Measurements from ENCODE around the gene PLD2.
A peak's percentile ranks its signal among the peaks of the same experiment; 100 is the strongest.
"Not testable (repeated sequence)": the region's sequence is repeated elsewhere in the genome, so short reads cannot be mapped to it uniquely, and the experiment has no call there.

The PLD2 gene

DNA sequence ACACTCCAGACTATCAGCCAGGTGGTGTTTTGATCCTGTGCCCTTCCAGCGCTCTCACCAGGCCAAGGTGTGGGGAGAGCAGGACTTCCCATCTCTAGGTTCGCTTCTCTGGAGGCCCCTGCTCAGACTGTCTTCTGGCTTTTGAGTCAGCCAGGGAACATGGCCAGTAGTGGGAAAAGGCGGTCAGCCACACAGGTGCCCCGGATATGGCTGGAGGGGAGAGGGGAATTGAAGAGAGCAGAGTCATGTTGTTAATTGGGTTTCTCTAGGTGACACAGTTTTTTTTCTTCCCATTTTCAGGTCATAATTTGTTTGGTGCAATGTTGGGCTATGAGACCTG is 27.7 kb downstream of the PLD2 start:
- no peak for DNase-seq

DNA sequence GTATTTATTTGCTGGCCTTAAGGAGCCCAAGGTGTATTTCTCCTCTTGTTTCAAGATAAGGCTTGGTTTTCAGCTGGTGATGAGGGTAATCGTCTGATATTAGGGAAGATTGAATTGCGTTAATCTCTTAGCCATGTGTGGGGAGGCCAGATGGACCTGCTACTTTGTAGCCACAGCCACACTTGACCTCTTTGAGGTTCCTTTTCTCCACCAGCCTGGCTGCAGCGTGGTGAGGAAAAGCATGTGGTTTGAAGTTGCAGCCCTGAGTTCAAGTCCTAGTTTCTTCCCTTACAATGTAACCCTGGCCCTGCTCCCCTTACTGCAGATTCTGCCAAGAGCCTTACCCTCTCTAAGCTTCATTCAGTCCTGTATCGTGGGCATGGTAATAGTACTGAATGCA is 29.3 kb downstream of the PLD2 start:
- no peak for DNase-seq

DNA sequence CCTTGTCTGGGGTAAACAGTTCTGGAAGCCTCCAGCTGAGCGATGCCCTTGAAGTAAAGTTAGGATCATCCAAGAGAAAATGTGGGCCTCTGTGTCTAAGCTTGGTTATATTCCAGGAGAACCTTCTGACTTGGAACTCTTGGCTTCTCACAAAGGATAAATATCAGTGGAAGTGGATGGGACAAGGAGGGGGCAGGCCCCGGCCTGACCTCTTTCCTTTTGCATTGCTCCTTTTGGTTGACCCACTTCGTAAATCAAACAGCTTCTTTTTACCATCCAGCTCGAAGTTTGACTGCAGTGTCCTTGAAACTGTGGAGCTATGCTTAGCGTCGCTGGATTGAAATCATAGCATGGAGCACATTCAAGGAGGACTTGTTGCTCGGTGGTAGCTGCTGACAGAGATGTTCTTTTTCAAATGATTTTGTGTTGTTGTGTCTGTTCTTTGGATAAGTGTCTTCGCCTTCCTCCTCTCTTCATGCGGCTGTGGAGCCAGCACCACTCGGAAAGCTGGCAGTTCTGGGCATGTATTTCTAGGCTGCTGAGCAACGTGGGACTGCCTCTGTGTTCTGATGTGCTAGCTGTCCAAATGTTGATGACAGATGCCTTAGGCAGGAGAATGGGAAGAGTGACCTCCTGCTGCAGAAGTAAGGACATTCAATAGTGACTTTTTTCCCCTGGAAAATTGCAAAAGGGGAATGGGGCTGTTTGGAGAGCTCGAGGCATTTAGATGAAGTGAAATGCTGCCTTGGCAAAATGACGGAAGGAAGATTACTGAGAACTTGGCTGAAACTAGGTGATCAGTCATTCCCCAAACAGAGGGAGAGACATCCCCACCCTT is 30.7 kb downstream of the PLD2 start:
- DNase-seq, result no peak

DNA sequence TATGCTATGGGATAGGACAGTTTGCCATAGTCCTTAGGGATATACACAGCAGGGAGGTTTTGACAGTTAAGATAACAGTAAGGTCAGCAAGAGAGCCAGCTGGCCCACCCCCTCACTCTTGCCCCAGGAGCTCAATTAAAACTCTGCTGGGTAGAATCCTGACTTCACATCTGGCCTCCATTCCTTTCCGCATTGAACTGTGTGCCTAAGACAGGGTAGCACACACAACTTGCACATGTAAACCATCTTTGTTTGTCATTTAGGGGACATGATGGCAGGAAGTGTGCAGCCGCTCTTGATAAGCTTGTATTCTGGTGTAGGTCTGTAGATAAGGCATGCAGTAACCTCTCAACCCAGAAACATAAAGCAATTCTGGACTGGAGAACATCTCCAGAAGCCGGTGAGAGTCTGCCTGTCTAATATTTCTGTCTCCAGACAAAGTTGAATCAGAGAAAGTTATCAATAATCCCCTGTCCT is 31.4 kb downstream of the PLD2 start:
- DNase-seq, result no peak

DNA sequence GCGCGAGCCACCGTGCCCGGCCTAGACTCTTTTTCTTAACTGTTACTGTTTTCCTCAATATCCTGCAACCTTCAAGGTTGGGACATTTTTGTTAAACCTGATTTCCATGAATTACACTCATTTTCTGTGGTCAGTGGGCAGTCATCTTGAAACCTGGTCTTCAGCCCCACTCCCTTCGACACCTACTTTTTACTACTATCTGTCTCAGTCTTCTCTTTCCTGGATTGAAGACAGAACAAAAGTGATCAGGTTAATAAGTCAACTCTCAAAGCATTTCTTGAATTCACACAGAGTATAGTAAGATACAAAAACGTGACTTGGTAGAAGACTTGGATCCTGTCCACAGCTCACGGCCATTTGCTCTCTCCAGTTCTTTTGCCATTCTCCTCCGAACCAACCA is 32.3 kb downstream of the PLD2 start:
- DNase-seq, result no peak

DNA sequence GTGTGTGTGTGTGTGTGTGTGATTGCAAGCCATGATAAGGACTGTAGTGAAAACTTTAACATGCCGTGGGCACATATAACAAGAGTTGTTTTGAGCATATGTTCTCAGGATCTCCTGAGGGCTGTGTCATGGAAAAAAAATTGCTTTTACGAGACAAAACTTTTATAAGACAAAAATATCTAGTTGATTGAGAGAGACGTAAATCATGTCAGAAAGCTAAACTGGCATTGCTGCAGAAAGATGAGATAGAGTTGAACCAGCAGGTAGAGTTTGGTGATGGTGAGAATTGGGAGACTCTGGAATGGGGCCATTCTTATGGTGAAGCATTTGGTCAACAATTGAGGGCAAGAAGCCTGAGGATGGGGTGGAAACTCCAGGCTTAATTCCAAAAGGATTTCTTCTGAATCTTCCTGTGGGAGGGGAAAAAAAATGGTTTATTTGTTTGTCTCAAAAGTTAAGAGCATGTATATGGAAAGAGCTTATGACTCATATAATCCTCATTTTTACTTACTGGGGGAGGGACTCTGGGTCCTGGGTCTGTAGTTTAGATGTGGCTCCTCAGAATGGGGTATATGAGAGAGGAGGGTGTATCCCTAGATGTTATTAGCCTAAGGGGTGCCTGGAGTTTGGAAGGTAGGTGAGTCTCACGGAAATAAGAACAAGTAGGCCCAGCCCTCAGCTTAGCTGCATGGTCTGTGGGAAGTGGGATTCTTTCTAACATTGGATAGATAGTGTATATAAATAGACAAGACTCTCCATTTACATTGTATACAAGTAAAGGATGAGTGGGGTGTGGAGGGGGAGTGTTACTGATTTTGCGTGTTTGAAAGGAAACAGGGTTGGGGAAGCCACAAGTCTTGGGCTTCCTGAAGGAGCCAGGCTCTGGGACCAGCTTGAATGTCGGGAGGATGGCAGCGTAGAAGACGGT is 33.3 kb downstream of the PLD2 start:
- DNase-seq, result peak in 1 of 3 donors; percentile 10

DNA sequence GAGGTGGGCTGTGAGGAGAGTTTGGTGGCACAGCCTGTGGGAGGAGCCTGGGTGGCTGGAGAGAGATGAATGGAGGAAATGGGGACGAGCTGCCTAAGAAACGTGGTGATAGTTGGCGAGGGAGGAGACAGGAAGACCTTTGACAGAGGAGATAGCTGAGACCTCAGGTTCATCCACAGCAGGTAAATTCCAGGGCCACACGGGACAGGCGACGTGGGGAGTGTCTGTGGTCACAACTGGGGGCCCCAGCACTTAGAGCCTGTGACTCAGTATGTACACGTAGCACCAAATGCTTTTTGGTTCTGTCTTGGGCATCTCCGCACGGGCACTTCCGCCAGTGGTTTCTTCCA is 33.9 kb downstream of the PLD2 start:
- DNase-seq, result no peak

DNA sequence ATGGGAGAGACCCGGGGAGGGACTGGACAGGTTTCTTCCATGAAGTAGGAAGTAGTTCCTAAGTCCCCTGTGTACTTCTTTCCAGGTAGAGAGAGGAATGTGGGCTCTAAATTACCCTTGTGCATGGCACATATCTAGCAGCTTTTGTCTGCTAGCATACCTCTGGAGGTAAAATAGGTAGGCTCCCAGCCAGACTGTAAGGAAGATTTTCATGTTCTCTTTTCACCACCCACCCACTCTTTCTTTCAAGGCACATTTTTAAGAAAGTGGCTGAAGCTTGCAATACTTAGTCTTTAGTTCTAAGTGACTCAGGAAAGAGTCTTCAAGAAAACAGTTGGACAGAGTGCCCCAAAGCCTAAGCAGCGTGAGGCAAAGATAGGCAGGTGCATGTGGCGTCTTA is 35.4 kb downstream of the PLD2 start:
- DNase-seq, result peak in 1 of 3 donors; percentile 15

DNA sequence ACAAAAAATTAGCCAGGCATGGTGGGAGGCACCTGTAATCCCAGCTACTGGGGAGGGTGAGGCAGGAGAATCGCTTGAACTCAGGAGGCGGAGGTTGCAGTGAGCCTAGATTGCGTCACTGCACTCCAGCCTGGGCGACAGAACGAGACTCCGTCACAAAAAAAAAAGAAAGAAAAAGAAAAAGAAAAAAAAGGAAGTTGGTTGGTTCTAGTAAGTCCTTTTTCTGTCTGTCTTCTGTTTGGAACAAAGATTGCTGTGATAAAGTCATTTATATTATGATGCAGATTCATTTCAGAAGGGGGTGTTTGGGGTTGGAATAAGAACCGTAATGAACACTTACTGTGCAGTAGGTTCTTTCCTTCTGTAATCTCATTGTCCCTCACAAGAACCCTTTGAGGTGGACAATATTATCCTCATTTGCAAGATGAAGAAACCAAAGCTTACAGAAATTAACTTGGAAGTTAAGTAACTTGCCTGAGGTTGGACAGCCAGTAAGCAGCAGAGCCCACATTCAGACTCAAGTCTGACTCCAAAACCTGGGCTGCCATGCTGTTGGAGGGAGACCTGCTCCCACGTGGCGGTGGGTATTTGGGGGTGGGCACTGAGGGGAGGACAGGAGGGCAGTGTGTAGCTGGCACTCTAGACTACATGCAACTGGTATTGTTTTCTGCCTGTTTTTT is 36.5 kb downstream of the PLD2 start:
- peak in 2 of 3 donors; percentile 40 to 53 for DNase-seq

DNA sequence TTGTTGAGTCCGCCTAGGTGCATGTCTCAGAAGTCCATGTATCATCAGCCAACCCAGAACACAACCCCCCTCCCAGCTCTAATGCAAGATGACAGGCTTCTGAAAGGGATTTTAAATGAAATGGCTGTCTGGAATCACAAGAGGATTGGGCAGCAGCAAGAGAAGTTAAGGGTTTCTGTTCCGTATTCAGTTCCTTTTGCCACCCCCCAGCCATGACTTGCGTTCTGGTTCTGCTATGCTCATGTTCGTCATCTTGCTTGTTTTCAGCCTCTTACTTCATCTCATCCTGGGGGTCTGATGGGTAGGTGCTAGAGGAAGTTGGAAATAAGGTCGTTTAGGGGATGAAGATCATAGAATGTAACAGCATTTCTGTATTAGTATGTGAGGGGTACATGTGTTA is 38.2 kb downstream of the PLD2 start:
- peak; percentile 85 to 92 (median 88) for DNase-seq

DNA sequence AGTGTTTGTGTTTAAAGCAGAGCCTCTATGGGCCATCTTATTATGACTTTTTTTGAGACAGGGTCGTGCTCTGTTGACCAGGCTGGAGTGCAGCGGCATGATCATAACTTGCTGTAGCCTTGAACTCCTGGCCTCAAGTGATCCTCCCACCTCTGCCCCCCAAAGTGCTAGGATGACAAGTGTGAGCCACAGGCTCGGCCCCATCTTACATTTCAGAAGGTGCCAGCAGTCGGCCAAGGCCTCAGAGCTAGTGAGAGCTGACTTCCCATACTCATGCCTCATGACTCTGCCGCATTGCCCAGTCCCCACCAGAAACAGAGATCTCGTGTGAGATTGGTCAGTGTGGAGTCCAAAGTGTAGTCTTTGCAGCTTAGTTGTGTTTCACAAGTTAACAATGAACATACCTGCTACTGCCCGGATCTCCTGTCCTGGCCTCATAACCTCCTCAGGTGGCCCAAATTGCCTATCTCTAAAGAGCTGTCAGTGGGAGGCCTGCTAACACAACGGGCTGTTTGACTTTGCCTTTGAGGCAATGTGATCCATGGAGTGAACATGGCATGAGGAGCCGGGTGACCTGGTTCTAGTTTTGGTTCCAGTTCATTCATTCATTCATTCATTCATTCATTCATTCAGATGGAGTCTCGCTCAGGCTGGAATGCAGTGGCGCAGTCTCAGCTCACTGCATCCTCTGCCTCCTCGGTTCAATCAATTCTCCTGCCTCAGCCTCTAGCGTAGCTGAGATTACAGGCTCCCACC is 39.9 kb downstream of the PLD2 start:
- no peak for DNase-seq

DNA sequence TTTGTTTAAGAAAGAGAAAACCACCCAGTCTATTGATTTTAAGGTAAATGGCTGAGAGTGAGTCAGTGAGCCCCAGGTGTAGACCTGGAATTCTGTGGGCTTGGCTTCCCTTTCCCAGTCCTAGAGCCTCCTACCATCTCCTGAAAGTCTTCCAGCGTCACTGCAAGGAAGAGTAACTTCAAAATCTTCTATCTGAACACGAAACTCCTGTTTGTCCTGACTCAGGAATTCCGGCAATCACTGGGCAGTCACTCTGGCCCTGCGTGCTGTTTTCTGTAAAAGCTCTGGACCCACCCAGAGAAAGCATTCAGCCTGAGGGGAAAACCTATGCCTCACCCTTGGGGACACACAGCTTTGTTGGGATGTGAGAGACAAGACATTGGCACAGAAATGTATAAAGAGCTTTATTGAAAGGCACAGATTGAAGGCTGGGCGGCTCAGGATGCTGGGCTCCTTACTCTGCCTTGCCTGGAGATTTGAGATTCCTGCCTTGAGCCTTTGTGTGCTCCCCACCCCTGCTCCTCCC is 42.1 kb downstream of the PLD2 start:
- DNase-seq, result no peak

DNA sequence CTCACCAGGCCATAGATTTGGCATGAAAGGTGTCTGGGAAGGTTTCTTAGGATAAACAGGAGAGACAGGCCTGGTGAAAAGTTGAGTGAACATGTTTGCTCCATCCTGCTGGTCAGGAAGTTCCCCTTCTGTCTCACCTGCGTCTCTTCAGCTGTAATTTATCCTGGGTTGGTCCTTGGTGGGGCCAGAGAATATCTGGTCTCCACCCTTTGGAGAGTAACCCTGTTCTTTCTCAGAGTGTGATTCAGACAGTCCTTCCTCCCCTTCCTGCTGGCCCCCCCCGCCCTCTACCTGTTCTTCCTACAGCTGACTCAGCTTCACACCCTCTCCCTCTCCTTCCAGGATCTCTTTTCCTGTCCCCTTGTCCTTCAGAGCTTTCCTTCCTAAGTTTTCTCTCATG is 43.3 kb downstream of the PLD2 start:
- no peak for DNase-seq

DNA sequence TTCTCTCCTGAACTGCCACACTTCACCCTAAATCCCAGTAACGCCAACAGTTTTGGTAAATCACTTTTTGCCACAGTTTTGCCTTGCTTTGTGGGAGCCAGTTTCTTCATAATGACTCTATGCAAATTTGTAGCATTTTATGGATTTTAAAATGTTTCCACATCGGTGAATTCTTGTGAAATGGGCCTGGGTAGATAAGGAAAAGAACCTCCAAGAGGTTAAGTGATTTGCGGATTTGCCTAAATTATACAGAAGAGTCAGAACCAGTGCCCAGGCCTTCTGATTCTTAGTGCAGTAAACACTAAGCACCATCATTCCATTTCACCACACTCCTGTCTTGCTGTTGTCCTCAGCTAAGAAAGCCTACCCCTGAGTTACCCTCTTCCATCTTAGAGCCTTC is 44.1 kb downstream of the PLD2 start:
- DNase-seq, result no peak

DNA sequence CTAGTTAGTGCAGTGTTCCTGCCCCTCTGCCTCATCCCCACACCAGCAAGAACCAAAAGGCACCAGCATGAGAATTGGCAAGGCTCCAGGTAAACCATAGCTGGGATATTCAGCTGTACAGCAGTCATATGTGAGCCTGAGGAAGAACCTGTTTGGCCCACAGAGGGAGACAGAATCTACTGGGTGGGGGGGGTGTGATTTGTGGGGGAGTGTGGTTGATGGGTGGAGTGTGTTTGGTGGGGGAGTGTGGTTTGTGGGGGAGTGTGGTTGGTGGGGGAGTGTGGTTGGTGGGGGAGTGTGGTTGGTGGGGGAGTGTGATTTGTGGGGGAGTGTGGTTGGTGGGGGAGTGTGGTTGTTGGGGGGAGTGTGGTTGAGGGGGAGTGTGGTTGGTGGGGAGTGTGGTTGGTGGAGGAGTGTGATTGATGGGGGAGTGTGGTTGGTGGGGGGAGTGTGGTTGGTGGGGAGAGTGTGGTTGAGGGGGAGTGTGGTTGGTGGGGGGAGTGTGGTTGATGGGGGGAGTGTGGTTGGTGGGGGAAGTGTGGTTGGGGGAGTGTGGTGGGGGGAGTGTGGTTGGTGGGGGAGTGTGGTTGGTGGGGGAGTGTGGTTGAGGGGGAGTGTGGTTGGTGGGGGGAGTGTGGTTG is 45.7 kb downstream of the PLD2 start:
- no peak for DNase-seq

DNA sequence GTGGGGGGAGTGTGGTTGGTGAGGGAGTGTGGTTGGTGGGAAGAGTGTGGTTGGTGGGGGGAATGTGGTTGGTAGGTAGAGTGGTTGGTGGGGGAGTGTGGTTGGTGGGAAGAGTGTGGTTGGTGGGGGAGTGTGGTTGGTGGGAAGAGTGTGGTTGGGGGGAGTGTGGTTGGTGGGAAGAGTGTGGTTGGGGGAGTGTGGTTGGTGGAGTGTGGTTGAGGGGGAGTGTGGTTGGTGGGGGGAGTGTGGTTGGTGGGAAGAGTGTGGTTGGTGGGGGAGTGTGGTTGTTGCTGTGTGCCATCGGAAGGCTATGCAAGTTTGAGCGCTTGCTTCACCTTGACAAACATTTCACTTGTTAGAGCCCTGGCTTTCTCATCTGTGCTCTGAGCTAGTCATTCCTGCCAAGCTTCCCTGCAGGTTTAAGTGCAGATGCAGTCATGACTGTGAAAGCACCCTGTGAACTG is 46.3 kb downstream of the PLD2 start:
- no peak for DNase-seq

DNA sequence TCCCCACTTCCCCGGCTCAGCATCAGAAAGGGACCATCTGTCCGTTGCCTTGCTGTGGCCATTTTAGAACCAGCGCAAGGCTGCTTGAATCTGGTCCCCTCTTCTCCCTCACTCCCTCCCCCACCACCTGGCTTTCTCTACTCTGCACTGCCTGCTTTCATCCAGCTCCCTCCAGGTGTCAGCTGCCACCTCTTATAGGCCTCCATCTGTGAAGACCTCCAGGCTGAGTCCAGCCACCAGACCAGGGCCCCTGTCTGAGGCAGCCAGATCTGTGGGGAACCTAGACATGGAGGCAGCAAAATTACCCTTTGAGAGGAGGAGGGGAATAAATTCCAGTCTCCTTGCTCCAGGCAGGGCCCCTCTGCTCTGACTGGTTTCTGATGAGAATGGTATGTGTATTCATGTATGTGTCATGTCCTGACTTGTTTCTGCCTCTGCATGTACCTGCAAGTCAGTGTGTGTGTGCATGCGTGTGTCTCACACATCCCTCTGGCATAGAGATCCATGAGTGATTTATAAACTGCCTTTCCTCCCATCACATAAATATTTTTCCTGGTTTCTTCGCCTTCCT is 47.2 kb downstream of the PLD2 start:
- no peak for DNase-seq

DNA sequence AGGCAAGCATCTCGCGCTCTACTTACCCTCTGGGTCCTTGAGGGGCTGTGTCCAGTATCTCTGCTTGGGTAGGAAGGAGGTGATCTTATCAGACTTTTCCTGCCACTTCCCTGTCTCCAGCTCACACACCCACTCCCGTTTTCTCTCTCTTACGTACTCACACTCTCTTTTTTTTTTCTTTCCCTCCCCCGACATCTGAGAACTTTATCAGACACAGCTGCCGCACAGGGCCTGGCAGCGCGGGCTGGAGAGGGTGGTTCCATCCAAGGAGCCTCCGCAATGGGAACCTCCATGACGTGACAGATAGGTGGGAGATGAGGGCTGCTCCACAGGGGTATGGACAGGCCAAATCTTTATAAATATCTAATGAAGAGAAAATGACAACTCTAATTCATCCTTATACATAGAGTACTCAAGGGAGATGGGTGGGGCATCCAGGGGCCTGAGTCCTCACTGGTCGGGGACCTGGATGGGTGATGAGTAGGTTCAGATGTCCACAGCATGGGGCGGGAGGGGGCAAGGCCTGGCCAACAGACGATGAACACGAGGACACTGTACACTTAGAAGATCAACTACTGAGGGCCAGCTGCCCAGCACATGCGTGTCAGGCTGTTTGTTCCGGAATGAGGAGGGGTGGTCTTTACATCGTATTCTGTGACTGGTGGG is 49.5 kb downstream of the PLD2 start:
- no peak for DNase-seq

DNA sequence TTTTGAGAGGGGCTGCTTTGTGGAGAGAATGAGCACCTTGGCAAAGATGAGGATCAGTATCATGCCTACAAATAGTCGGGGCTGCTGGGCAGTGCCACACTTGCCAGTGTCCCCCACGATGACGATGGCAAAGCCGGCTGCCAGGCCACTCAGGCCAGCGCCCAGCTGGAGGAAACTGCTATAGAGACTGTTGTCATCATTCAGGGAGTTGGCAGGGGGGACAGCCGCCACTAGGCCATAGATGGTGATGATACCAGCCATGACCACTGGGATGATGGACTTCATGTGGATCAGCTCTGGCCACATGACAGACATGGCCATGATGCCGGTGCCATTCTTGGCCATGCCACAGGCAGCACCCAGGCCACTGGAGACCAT is 50.0 kb downstream of the PLD2 start:
- DNase-seq, result no peak

DNA sequence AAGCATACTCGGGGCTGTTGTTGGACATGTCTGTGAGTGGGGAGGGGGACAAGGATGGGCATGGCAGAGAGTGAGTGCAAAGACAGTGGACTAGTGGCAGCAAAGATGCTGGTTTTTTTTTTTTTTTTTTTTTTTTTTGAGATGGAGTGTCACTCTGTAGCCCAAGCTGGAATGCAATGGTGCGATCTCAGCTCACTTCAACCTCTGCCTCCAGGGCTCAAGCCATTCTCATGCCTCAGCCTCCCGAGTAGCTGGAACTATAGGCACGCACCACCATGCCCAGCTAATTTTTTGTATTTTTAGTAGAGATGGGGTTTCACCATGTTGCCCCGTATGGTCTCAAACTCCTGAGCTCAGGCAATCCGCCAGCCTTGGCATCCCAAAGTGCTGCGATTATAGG is 50.4 kb downstream of the PLD2 start:
- DNase-seq, result not testable (repeated sequence)
